SJCRH30 (cell line): Measurements from ENCODE around the gene VRK3. TPM values are rescaled to one million over a fixed set of nuclear protein-coding genes. Genes with fewer than 3 reads are reported as not detected.
"Not testable (repeated sequence)": the region's sequence is repeated elsewhere in the genome, so short reads cannot be mapped to it uniquely, and the experiment has no call there.

Experiments used
- DNase-seq, 2 experiments: peaks; one replicate each; pipeline ENCODE4 v3.0.0-alpha.2; 2015 to 2020
- H3K27ac ChIP-seq: fragments of 250-450 bp; sonication (Bioruptor Pico); 2 replicates; pipeline ENCODE4 v1.5.1; 2020; ENCODE audit warnings: mild to moderate bottlenecking, moderate library complexity
- H3K27me3 ChIP-seq: fragments of 250-450 bp; sonication (Bioruptor Pico); 2 replicates; pipeline ENCODE4 v1.5.1; 2020; ENCODE audit warnings: mild to moderate bottlenecking, moderate library complexity
- H3K36me3 ChIP-seq: fragments of 250-450 bp; sonication (Bioruptor Pico); 2 replicates; pipeline ENCODE4 v1.5.1; 2020; ENCODE audit warnings: mild to moderate bottlenecking, moderate library complexity
- H3K4me1 ChIP-seq: fragments of 250-450 bp; sonication (Bioruptor Pico); 2 replicates; pipeline ENCODE4 v1.5.1; 2020; ENCODE audit warnings: mild to moderate bottlenecking, moderate library complexity
- H3K4me3 ChIP-seq: fragments of 250-450 bp; sonication (Bioruptor Pico); 2 replicates; pipeline ENCODE4 v1.5.1; 2020; ENCODE audit warnings: mild to moderate bottlenecking, moderate library complexity
- H3K9me3 ChIP-seq: fragments of 250-450 bp; sonication (Bioruptor Pico); replicated peaks from 2 replicates; pipeline ENCODE4 v1.5.1; 2020; ENCODE audit warnings: mild to moderate bottlenecking, moderate library complexity
- total RNA-seq: library from RNA; depleted of rRNA; stranded (reverse); fragments of >200 nt; shearing (Covaris generic); gene quantifications from 2 replicates; pipeline ENCODE4 v1.2.3, GENCODE V29; 2014; rRNA removed

Gene VRK3, protein sequence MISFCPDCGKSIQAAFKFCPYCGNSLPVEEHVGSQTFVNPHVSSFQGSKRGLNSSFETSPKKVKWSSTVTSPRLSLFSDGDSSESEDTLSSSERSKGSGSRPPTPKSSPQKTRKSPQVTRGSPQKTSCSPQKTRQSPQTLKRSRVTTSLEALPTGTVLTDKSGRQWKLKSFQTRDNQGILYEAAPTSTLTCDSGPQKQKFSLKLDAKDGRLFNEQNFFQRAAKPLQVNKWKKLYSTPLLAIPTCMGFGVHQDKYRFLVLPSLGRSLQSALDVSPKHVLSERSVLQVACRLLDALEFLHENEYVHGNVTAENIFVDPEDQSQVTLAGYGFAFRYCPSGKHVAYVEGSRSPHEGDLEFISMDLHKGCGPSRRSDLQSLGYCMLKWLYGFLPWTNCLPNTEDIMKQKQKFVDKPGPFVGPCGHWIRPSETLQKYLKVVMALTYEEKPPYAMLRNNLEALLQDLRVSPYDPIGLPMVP
- 16.9 and 23.1 TPM in 2 replicates for total RNA-seq

DNA sequence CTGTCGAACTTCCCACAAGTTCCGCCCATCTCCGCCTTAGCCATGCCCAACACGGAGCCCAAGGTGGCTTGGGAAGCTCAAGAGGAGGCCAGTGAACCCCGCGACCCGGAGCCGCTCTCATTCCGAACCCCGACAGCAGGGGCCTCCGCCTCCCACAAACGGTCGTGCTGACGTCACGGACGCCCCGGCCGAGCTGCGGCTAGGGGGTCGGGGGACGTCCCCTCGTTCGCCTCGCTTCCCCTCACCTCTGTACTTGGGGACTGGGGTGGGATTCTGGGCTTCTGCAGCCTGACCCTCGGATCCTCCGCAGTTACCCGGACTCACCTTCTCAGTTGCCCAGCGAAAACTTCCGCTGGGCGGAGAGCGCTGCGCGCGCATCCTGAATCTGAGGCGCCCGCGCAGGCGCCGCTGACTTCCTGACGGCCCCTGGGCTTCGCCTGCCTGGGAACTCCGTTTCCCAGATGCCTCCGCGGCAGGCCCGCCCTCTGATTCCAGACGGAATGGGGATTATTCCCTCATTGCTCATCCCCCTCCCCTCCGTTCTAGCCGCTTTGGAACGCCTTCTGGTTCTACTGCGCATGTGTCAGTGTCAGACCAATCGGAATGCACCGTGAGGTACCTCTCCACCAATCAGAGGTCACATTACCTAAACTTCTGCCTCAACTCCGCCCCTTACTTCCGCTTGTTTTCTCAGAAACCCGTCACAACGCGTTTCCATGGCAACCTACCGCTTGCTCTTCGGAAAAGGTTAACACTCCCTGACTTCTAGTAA is at the start of gene VRK3:
VRK3 (minus strand) TSS at position 351 of the 772 bp plus-strand sequence. CDS start 9,210 bp downstream, outside the sequence.
- Histone ChIP-seq H3K4me1 (no peaks in the 10 kb centered on the region), H3K27ac (peak within 1 kb of the TSS; percentile 29), H3K27me3 (no peaks in the 10 kb centered on the region), H3K4me3 (peak within 1 kb of the TSS; percentile 87), H3K36me3 (peaks cover 8% of the 10 kb centered on the region), H3K9me3 (no peaks in the 10 kb centered on the region)
- peak; percentile 99 to 100 for DNase-seq

- not testable (repeated sequence) for DNase-seq, H3K9me3 ChIP-seq, H3K27me3 ChIP-seq, H3K36me3 ChIP-seq, H3K4me3 ChIP-seq, H3K4me1 ChIP-seq, H3K27ac ChIP-seq
These were observed 43.2 kb upstream of the VRK3 start for GRCh38 chr19:50068382-50068781.

DNA sequence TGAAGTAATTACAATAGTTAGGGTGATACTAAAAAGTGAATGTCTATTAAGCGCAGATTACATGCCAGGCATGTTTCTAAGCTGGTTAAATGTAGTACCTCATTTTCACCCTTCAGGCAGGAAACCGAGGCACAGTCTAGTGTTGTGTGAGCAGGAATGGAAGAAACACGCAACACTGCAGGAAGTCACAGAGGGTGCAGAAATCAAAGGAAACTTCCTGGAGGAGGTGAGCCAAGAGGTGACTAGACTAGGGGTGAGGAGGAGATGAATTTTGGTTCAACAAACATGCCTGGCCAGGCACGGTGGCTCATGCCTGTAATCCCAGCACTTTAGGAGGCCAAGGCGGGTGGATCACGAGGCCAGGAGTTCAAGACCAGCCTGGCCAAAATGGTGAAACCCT is 42.4 kb upstream of the VRK3 start:
- H3K4me1 ChIP-seq = no peaks in the 10 kb centered on the region
- no peaks in the 10 kb centered on the region for H3K36me3 ChIP-seq
- no peak for DNase-seq
- no peaks in the 10 kb centered on the region for H3K9me3 ChIP-seq
- H3K27me3 ChIP-seq = peaks cover 5% of the 10 kb centered on the region; the same call in 1 of the 2 replicates
- no peak overlapping the region for H3K27ac ChIP-seq
- no peak overlapping the region for H3K4me3 ChIP-seq

DNA sequence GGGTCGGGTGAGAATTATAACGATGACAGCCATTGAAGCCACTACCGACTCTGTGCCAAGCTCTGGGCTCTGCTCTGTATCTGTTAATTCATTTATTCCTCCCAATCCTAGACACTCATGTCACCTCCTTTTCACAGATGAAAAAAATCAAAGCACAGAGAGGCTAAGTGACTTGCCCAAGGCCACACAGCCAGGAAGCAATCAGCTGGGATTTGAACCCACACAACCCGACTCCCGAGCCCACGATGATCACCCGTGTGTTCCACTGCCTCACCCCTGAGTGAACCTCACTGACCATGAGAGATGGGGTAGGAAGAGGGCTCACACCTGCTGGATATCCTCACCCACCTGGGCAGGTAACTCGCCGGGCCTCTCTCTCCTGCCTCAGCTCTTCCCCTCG is 40.8 kb upstream of the VRK3 start:
- no peak for DNase-seq
- H3K4me1 ChIP-seq = no peaks in the 10 kb centered on the region

GRCh38 chr19:50061650-50062049 is 36.5 kb upstream of the VRK3 start:
- H3K27ac ChIP-seq = no peak overlapping the region
- DNase-seq = no peak
- H3K36me3 ChIP-seq = no peaks in the 10 kb centered on the region
- no peaks in the 10 kb centered on the region for H3K4me1 ChIP-seq
- H3K4me3 ChIP-seq = no peak overlapping the region
- H3K9me3 ChIP-seq = peaks cover 5% of the 10 kb centered on the region; the same call in 1 of the 2 replicates
- peaks cover 5% of the 10 kb centered on the region; the same call in 1 of the 2 replicates for H3K27me3 ChIP-seq

More for the DNA sequence above, 40.8 kb upstream of the VRK3 start:
- H3K36me3 ChIP-seq = no peaks in the 10 kb centered on the region
- no peak overlapping the region for H3K4me3 ChIP-seq
- peaks cover 5% of the 10 kb centered on the region; the same call in 1 of the 2 replicates for H3K27me3 ChIP-seq
- no peak overlapping the region for H3K27ac ChIP-seq
- no peaks in the 10 kb centered on the region; the same call in 1 of the 2 replicates for H3K9me3 ChIP-seq

DNA sequence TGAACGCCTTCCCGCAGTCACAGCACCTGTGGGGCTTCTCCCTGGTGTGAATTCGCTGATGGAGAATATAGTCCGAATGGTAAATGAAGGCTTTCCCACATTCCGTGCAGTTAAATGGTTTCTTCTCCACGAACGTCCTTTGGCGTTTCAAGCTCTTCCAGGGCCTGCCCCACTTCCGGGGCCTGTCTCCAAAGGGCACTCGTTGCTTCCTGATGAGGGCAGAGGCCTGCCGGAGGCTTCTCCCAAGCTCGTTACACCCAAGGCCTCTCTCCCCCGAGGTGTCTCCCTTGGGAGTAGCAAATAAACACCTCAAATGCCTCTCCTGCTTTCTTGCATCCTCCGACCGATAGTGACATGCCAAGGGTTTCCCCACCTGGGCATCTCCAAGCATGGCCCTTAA is 34.9 kb upstream of the VRK3 start:
- Histone ChIP-seq H3K36me3 (no peaks in the 10 kb centered on the region), H3K4me3 (no peak overlapping the region), H3K27me3 (peaks cover 5% of the 10 kb centered on the region; the same call in 1 of the 2 replicates), H3K9me3 (peaks cover 5% of the 10 kb centered on the region; the same call in 1 of the 2 replicates), H3K4me1 (no peaks in the 10 kb centered on the region), H3K27ac (no peak overlapping the region)
- DNase-seq = no peak

GRCh38 chr19:50059045-50059444 is 33.9 kb upstream of the VRK3 start:
- Histone ChIP-seq H3K36me3 (no peaks in the 10 kb centered on the region), H3K27ac (no peak overlapping the region), H3K4me1 (no peaks in the 10 kb centered on the region), H3K4me3 (no peak overlapping the region), H3K27me3 (no peaks in the 10 kb centered on the region), H3K9me3 (peaks cover 5% of the 10 kb centered on the region; the same call in 1 of the 2 replicates)
- DNase-seq = no peak

GRCh38 chr19:50058425-50058824 is 33.3 kb upstream of the VRK3 start:
- Histone ChIP-seq H3K27ac (no peak overlapping the region), H3K27me3 (no peaks in the 10 kb centered on the region), H3K4me1 (no peaks in the 10 kb centered on the region), H3K36me3 (no peaks in the 10 kb centered on the region), H3K4me3 (no peak overlapping the region), H3K9me3 (peaks cover 5% of the 10 kb centered on the region; the same call in 1 of the 2 replicates)
- DNase-seq = no peak

DNA sequence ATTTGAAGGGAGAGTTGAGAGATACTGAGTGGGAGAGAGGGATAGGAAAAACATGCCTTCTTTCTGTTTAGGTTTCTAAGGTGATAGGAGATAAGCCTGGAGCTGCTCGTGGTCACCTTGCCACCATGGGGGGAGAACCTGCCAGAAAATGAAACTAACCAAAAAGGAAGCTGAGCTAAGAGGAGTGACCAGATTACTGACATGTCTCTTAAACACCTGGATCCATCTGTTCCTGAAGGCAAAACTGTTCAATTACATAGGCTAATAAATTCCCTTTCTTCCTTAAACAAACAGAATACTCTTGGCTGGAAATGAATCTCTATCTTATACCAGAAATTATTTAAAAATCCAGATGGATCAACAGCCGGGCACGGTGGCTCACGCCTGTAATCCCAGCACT is 27.9 kb upstream of the VRK3 start:
- Histone ChIP-seq H3K4me3 (no peak overlapping the region), H3K9me3 (no peaks in the 10 kb centered on the region), H3K27ac (no peak overlapping the region), H3K4me1 (no peaks in the 10 kb centered on the region), H3K36me3 (peaks cover 2% of the 10 kb centered on the region; the same call in 1 of the 2 replicates), H3K27me3 (no peaks in the 10 kb centered on the region)
- no peak for DNase-seq

DNA sequence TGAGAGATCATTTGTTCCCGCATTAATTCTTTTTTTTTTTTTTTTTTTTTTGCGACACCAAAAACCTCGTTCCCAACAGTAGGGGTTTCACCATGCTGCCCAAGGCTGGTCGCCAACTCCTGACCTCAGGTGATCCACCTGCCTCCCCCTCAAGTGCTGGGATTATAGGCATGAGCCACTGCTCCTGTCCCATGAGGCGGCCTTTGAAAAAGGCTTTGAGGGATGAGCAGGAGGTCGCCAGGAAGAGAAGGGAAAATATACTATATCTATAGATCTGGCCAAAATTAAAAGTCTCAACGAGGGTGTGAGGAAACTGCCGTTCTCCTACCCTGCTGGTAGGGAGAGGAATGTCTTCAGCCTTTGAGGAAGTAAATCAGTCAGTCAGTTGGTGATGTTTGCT is 26.8 kb upstream of the VRK3 start:
- Histone ChIP-seq H3K36me3 (peaks cover 14% of the 10 kb centered on the region), H3K4me1 (no peaks in the 10 kb centered on the region)
- DNase-seq = no peak

DNA sequence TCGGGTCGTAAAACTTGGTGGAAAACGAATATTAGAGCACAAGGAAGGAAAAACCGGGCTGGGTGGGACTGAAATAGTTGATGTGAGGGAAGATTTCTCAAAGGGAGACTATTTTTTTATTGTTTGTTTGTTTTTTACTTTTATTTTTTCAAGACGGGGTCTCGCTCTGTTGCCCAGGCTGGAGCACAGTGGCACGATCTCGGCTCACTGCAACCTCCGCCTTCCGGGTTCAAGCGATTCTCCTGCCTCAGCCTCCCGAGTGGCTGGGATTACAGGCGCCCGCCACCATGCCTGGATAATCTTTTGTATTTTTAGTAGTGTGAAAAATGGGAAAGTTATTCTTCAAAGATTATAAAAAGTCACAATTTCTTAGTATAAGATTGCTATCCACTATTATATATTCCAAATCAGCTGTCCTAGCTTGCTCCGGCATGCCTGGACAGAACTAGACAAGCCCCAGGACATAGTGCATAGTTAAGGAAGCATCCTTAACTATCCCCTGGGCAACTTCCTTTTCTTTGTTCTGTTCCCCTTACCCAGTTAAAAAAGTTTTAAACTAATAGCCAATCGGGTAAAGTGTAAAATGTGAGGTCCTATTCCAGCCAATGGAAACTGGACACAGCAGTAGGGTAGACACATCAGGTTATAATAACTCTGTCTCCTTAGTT is 26.2 kb upstream of the VRK3 start:
- H3K4me1 ChIP-seq, H3K27me3 ChIP-seq, H3K27ac ChIP-seq, DNase-seq, H3K9me3 ChIP-seq: not testable (repeated sequence)
- Histone ChIP-seq H3K4me3 (peak overlapping the region; percentile 56), H3K36me3 (peaks cover 20% of the 10 kb centered on the region)

More for the DNA sequence above, 26.8 kb upstream of the VRK3 start:
- Histone ChIP-seq H3K4me3 (no peak overlapping the region), H3K27ac (no peak overlapping the region), H3K27me3 (no peaks in the 10 kb centered on the region), H3K9me3 (no peaks in the 10 kb centered on the region)

- Histone ChIP-seq H3K27ac (no peak overlapping the region), H3K9me3 (peaks cover 7% of the 10 kb centered on the region)
- peak; percentile 76 to 78 for DNase-seq
These were observed 25.4 kb upstream of the VRK3 start for GRCh38 chr19:50050406-50051227.

GRCh38 chr19:50047671-50048070 is 22.5 kb upstream of the VRK3 start:
- Histone ChIP-seq H3K36me3 (peaks cover 54% of the 10 kb centered on the region), H3K9me3 (peaks cover 16% of the 10 kb centered on the region), H3K4me1 (no peaks in the 10 kb centered on the region), H3K27ac (no peak overlapping the region), H3K4me3 (no peak overlapping the region), H3K27me3 (no peaks in the 10 kb centered on the region)
- no peak for DNase-seq

More at GRCh38 chr19:50050406-50051227, 25.4 kb upstream of the VRK3 start:
- Histone ChIP-seq H3K4me1 (no peaks in the 10 kb centered on the region), H3K27me3 (no peaks in the 10 kb centered on the region), H3K4me3 (peak overlapping the region; percentile 56), H3K36me3 (peaks cover 27% of the 10 kb centered on the region)
